ENCODE data around the gene HRG.

GRCh38 chr3:186653984-186654383 is 11.8 kb upstream of the HRG start:
- TF ChIP-seq EZH2phosphoT487 (IDR thresholded peaks at IDR 0.05; ENCODE audit: insufficient read depth, low read depth) (no peak), EZH2 (IDR thresholded peaks at IDR 0.05; ENCODE audit: insufficient read depth, poor library complexity, severe bottlenecking) (no peak)

Measured in GM23248 (cell line).